Caki2 (cell line): ENCODE results near the gene IGFALS. TPM values are rescaled to one million over a fixed set of nuclear protein-coding genes. Genes with fewer than 3 reads are reported as not detected.

Experiments used
- DNase-seq: peaks from one replicate; pipeline ENCODE4 v3.0.0-alpha.2; 2015; ENCODE audit warnings: low read depth
- in situ Hi-C: cut with HindIII; loops from 2 replicates; pipeline ENCODE4 v1.10.0; 2016; ENCODE audit warnings: low sequenced_read_pairs, low pct_unique_long_range_greater_than_20kb, mixed read lengths
- total RNA-seq: library from RNA; depleted of rRNA; stranded (reverse); fragments of >200 nt; shearing (Covaris generic); gene quantifications from 2 replicates; pipeline ENCODE4 v1.2.3, GENCODE V29; 2014; ENCODE audit warnings: low replicate concordance

IGFALS gene
- total RNA-seq, 1 experiment from 2014 or later: not detected

DNA sequence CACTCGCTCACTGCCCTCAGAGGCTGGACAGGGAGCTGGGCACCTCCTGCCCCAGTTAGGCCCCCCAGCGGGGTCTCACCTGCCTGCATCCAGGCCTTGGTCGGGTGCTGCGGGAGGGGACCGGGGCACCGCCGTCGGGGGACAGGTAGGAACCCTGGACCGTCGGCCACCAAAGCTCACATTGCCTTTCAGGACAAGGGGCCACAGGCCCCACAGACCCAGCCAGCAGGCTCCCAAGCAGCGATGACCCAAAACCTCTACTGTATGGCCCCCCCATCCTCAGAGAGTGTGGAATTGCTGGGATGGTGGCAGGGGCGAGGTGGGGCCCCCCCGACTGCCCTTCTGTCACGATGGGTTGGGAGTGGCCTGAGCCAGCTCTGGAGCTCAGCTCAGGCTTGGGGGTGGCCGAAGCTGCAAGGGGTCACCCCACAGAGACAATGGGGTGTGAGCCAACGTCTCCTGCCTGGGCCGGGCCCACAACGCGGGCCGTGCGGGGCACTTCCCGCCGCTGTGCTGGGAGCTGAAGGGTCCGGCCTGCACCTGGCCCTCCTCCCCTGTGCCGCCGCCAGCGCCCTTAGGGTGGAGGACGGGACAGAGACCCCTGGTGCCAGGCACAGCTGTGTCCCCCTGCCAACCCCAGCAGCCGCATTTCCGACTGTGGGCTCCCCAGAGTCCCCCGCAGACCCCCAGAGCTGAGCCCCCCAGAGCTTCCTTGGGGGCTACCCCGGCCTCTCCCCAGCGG, 498 bp downstream of the IGFALS start:
- in situ Hi-C loops: no loop called here
- DNase-seq: no peak

DNA sequence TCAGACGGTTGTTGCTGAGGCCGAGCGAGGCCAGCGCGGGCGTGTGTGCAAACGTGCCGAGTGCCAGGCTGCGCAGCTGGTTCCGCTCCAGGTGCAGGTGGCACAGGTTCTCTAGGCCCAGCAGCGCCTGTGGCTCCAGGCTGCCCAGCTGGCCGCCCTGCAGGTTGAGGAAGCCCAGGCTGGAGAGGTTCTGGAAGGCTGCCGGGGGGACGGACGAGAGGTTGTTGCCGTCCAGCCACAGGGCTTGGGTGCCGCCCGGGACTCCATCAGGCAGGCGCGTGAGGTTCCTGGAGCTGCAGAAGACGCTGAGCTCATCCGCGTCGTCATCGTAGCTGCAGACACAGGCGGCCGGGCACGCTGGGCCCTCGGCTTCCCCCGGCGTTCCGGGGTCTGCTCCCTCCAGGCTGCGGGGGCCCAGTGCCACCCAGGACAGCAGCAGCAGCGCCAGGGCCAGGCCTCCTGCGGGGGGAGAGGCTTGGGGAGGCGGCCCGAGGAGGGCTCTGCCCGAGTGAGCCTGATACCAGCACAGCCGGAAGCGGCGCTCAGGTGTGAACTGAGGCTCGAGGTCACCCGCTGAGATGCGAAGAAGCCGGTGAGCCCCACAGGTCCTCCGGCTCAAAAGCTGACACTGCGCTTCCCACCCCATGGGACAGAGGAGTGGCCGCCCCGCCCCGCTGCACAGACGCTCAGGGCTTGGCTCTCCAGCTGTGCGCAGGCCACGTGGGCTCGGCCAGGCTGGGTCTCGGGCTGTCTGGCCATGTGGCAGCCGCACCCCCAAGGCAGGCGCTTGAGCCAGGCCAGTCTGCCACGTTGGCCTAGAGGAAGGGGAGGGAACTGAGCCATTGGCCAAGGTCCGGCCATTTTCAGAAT, 1.3 kb downstream of the IGFALS start:
- in situ Hi-C loops: no loop called here
- DNase-seq: no peak

DNA sequence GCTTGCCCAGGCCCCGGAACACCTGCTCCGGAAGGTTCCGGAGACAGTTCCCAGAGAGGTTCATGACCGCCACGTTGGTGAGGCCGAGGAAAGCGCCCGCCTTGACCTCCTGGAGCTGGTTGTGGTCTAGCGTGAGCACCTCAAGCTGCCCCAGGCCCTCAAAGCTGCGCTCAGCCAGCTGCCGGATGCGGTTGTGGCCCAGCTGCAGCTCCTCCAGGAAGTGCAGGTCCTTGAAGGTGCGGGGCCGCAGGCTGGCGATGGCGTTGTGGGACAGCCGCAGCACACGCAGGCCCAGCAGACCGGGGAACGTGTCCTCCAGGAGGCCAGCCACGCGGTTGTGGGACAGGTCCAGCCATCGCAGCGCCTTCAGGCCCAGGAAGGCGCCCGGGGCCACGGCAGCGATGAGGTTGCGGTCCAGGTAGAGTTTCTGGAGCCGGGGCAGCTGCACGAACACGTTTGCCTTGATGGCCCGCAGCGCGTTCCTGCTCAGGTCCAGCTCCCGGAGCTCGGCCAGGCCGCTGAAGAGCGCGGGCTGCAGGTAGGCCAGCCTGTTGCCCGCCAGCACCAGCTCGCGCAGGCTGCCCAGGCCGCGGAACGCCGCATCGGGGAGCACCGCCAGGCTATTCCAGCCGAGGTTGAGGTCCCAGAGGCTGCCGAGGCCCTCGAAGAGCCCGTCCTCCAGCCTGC, 2.1 kb downstream of the IGFALS start:
- in situ Hi-C loops: no loop called here
- no peak for DNase-seq

DNA sequence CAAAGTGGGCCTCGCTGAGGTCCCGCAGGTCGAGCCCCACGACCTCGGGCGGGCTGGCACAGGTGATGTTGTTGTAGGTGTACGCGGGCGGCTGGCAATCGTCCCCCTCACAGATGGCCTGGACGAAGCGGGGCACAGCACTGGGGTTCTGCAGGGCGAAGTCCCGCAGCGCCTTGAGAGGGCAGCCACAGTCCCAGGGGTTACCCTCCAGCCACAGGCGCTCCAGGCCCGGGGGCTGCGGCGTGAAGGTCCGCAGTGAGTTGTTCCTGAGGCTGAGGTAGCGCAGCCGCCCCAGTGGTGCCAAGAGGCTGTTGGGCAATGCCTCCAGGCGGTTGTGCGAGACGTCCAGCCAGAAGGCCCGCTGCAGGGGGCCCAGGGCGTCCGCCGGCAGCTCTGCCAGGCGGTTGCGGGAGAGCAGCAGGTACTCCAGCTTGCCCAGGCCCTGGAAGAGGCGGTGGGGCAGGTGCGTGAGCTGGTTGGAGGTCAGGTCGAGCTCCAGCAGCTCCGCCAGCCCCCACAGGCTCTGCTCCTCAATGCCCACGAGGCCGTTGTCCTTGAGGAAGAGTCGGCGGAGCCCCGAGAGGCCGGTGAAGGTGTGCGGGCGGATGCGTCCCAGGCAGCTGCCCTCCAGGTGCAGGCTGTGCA, 2.8 kb downstream of the IGFALS start:
- in situ Hi-C loops: no loop called here
- DNase-seq: no peak

DNA sequence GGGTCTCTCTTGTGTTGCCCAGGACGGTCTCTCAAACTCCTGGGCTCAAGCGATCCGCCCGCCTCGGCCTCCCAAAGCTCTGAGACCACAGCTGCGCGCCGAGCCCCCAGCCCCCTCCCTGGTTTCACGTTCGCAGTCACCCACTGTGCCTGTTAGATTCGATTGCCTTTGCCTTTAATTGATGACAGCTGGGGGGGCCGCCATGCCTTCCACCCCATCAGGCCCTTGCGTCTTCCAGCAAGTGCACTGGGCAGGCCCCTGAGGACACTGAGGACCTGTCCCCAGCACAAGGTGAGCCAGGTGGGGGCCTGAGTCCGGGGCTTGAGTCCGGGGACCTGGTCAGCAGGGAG, 3.3 kb downstream of the IGFALS start:
- in situ Hi-C loops: no loop called here
- DNase-seq: no peak

DNA sequence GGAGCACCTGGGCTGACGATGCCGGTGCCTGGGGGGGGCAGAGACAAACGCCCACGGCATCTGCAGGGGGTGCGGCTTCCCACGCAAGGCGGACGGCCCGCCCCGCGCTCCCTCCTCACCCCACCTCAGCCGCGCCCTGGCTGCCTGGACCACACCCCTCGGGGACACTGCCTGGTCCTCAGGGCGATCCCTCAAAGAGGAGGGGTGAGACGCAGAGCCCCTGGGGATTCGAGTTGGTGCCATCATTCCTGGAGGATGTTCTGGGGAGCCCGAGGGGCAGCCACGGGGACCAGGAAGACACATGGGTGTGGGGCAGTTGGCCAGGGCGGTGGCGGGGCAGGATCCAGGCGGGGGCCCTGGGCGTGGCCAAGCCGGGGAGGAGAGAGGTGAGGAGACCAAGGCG, 3.9 kb downstream of the IGFALS start:
- no peak for DNase-seq

DNA sequence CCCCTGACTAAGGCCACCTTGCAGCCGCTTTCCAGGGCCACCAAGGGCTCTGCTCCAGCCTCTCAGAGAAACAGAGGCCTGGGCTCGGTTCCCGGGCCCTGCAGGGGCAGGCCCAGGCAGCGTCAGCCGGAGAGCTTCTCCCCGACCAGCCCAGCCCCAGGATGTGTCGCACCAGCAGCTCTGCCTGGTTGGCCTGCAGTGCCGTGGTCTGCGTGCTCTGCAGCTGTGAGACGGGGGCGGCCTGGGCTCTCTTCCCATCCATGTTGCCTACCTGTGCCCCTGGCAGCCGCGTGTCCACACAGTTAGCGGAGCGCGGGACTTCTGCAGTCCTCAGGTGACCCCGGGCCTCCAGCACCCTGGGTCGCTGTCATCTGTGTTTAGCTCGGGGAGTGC, 4.8 kb downstream of the IGFALS start:
- in situ Hi-C loops: no loop called here

More for the DNA sequence above, 3.9 kb downstream of the IGFALS start:
- in situ Hi-C loops: no loop called here

DNA sequence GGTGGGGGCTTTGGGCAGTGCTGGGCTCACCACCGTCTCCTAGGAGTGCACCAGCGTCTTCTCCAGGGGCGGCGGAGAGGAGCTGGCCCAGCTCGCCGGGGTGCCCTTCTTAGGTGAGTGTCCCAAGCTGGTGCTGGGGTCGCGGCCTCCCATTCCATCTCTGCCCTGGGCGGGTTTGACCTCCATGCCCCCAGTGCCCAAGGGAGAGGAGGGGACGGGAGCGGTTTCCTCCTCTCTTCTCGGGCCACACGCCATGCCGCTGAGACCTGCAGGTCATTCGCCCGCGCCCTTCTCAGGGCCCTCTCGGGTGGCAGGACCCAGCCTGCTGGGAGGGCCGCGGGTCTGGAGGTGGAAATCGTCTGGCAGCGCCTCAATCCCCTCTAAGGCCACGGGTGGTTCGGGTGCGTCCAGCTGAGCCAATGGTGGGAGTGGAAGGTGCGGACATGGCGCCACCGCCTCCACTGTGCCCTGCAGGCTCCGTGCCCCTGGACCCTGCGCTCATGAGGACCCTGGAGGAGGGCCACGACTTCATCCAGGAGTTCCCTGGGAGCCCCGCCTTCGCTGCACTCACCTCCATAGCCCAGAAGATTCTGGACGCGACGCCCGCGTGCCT, 5.3 kb downstream of the IGFALS start:
- in situ Hi-C loops: no loop called here
- no peak for DNase-seq

More for the DNA sequence above, 4.8 kb downstream of the IGFALS start:
- DNase-seq: no peak

DNA sequence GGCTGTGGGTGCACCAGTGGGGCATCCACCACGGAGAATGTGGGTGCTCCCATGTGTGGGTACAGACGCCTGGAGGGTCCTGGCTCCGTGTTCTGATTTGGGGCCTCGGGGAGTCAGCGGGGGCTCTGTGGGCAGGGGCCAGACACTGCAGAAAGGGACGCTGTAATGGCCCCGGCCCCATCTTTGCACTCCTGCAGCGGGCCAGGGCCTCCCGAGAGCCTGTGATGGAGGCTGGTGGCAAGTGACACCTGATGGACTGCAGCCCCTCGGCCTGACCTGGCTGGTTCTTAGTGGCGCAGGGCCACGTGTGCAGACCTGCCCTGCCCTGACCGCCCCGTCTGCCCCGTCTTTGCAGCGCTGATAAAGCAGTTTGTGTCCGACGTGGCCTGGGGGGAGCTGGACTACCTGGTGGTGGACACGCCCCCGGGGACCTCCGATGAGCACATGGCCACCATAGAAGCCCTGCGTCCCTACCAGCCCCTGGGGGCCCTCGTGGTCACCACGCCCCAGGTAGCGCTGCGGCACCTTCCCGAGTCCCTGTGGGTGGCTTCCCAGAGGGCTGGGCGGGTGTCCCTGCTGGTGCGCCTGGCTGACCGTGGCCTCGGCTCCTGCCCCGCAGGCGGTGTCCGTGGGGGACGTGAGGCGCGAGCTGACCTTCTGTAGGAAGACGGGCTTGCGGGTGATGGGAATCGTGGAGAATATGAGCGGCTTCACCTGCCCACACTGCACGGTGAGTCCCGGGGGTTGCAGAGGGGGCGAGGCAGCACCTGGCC, 6.0 kb downstream of the IGFALS start:
- in situ Hi-C loops: no loop called here
- DNase-seq: no peak

DNA sequence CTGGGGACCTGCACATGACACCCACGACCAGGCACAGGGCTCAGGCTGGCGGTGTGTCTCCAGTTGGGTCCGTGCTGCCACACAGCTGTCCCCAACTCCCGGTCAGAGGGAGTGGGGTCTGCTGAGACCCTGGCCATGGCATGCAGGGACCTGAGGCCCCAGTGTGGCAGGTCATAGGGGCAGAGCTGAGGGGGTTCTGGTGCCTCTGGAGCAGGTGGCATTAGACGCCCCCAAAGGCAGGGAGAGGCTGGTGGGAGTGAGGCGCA, 6.5 kb downstream of the IGFALS start:
- in situ Hi-C loops: no loop called here
- DNase-seq: no peak

DNA sequence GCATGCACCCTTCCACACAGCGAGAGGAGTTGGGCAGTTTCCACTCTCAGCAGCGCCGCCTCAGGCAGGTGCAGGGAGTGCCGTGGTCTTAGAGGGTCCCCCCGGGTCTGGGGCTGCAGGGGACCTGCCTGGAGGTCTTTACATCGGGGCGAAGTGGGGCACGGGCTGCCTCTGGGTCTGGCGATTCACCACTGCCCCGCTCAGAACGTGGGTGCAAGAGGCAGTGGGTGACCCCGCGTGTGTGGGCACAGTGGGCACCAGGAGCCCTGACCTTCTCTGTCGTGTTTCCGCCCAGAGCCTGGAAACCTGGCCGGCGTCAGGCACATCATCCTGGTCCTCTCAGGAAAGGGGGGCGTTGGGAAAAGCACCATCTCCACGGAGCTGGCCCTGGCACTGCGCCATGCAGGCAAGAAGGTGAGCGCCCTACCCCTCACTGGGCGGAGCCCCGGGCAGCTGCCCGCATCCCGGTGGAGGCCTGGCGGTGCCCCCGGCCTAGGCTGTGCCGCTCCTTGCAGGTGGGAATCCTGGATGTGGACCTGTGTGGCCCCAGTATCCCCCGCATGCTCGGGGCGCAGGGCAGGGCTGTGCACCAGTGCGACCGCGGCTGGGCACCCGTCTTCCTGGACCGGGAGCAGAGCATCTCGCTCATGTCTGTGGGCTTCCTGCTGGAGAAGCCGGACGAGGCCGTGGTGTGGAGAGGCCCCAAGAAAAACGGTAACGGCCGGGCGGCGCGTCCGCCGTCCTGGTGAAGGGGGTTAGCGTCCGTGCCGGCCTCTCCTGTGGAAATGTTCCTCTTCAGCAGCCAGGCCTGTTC, 7.1 kb downstream of the IGFALS start:
- no peak for DNase-seq
- in situ Hi-C loops: no loop called here

DNA sequence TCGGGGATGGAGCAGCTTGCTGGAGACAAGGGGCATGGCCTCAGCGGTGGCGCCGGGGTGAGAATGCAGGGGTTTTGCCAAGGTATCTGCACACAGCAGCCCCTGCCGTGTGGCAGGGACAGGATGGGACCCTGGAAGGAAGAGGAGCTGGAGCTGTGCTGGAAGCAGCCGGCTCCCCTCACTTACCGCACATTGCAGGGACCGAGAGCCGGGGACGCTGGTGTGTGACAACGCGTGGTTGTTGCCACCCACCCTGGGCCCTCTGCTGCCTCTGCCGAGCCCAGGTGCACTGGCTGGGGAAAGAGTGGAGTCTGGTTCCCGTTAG, 7.7 kb downstream of the IGFALS start:
- DNase-seq: no peak
- in situ Hi-C loops: no loop called here

DNA sequence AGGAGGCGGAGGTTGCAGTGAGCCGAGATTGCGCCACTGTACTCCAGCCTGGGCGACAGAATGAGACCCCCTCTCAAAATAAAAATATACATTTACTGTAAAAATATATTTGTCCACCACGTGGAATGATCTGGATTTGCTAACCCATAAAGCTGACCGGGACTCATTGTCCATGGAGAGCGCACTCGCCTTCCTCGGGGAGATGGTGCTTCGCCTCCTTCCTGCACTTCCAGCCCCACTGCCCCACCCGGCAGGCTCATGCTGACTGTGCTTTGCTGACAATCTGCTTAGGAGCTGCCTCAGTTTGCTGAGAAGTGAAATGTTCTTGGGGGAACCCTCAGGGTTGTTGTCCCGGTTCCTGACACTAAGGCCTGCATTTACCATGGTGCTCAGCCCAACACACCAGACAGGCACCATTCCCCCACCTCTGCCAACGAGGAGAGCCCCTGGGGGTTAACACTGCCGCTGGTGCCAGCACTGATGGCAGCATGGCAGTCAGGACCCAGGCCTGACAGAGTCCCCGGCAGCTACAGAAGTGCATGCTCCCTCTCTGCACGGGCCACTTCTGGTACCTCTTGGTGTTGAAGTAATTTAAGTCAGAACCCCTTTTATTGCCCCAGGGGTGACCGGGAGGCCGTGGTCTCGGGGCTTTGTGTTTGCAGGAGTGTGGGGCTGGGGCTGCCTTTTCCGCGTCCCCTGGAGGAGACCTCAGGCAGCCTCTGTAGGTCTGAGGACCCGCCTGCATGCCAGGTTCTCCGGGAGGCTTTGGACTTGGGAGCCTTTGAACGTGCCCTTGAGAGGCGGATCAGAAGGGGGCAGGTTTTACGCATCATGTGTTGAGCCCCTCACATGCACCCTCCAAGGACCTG, 8.3 kb downstream of the IGFALS start:
- DNase-seq: no peak
- in situ Hi-C loops: no loop called here

DNA sequence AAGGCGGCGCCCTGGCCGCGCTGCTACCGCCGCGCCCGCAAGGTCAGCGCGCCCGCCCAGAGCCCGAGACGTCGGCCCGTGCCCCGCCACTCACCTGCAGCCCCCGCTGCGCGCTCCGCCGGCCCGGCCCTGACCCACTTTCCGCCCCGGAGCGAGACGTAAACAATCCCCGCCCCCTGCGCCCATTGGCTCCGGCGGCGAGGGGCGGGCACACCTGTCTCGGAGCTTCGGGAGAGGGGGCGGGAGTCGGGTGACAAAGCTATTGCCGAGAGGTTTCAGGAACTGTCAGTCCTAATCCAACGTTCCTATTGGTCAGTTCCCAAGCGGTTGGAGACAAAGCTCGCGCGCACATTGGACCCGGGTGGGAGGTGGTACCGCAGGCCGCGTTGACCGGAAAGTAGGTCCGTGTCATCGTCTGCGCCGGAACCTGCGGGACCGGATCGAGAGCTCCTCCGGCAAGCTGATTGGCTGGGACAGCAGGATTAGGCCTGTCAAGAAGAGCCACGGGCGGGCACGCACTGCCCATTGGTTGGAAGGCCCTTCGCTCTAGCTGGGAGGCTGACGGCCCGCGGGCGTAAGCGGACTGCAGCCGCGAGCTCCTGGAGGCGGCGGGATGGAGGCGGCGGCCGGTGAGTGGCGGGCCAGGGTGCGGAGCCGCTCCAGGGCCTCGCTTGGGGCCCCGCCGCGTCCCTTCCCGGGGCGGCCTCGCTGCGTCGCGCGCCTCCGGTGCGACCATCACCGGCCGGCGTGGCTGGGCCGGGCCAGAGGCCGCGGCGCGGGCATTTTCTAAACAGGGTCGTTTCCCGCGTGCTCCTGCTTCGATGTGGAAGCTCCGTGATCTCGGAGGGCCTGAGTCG, 10.9 kb downstream of the IGFALS start, which contains the start of the genes NUBP2 and SPSB3:
Gene NUBP2, plus strand, starts transcription at position 553 of the 857 bp plus-strand sequence. Its CDS starts 61 bp downstream, at position 614.
Gene SPSB3, minus strand, starts transcription at position 164 of the 857 bp plus-strand sequence. CDS start 1,088 bp downstream, outside the sequence.
- peak; percentile 100 for DNase-seq
- in situ Hi-C loops: no loop called here

DNA sequence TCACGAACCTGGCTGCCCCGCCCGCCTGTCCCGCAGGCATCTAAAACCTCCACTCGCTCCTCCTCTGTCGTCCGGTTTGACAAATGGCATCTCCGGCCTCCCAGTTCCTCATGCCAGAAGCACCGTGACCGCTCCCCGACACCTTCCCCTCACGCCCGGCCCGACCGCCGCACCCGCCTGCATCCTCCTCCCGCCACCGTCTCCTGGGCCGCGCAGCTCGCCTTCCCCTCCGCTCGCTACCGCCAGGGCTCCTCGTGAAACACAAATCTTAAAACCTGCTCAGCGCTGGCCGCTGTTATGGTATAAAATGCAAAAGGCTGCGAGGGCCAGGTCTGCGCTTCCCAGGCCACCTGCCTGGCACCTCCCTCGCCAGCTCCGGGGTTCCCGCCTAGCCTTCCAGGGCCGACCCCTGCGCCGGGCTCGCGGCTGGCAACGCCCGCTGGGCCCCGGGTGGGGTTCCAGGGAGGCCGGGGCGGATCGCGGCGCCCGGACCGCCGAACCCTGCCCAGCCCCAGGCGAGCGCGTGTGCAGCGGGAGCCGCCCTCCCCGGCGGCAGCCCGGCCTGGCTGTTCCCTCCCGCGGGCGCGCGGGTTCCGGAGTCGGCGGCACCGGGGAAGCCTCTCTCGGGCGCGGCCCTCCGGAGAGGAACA, 11.6 kb downstream of the IGFALS start:
- peak; percentile 48 for DNase-seq
- in situ Hi-C loops: no loop called here
